HCT116 (cell line): ENCODE measurements around the gene INPP4A.

Experiments used
- CTCF ChIP-seq, 3 experiments: fragments of 200-600 bp in 1 of 3; sonication (generic) in 1 of 3; IDR thresholded peaks in 2 of 3; conservative IDR thresholded peaks in 1 of 3; 2 replicates each; pipeline ENCODE4 v1.5.1; 2012 to 2017; ENCODE audit warnings: low read depth in 2 of 3, low read length in 2 of 3, antibody characterized with exemption in 1 of 3, borderline replicate concordance in 1 of 3, control low read depth in 1 of 3, mild to moderate bottlenecking in 1 of 3, mixed read lengths in 1 of 3, mixed run types in 1 of 3, moderate library complexity in 1 of 3; ENCODE audit not compliant: insufficient read depth in 1 of 3
- EZH2 ChIP-seq: fragments of 200-600 bp; sonication (generic); IDR thresholded peaks from 2 replicates; pipeline ENCODE4 v1.6.1; 2017; ENCODE audit warnings: antibody characterized with exemption, mixed run types
- MAX ChIP-seq: IDR thresholded peaks from 2 replicates; pipeline ENCODE4 v1.6.1; 2012
- POLR2A ChIP-seq: IDR thresholded peaks from 2 replicates; pipeline ENCODE4 v1.7.0; 2011; ENCODE audit warnings: borderline replicate concordance; ENCODE audit not compliant: insufficient read depth, insufficient read length; ENCODE audit errors: extremely low read depth
- POLR2AphosphoS5 ChIP-seq: IDR thresholded peaks from 2 replicates; pipeline ENCODE4 v1.6.1; 2011; ENCODE audit warnings: mild to moderate bottlenecking, low read depth, low read length, moderate library complexity
- RAD21 ChIP-seq: IDR thresholded peaks from 2 replicates; pipeline ENCODE4 v1.6.1; 2012; ENCODE audit warnings: low read depth, mild to moderate bottlenecking
- REST ChIP-seq: IDR thresholded peaks from 2 replicates; pipeline ENCODE4 v1.6.1; 2012; ENCODE audit warnings: low read depth
- SIN3A ChIP-seq: IDR thresholded peaks from 2 replicates; pipeline ENCODE4 v1.6.1; 2012; ENCODE audit warnings: low read depth
- SP1 ChIP-seq: IDR thresholded peaks from 2 replicates; pipeline ENCODE4 v1.6.1; 2012; ENCODE audit warnings: low read depth
- YY1 ChIP-seq: IDR thresholded peaks from 2 replicates; pipeline ENCODE4 v1.6.1; 2011; ENCODE audit warnings: low read length, low read depth, moderate library complexity, mild to moderate bottlenecking; ENCODE audit not compliant: insufficient replicate concordance; ENCODE audit errors: extremely low read depth

GRCh38 chr2:98514879-98515249 lies 70.2 kb downstream of the INPP4A start:
- TF ChIP-seq SIN3A (no peak), SP1 (no peak), CTCF (IDR thresholded peaks at IDR 0.05 in 2 of 3, conservative IDR thresholded peaks at IDR 0.05 in 1 of 3; ENCODE audit: borderline replicate concordance in 1 of 3, insufficient read depth in 1 of 3, low read depth in 2 of 3, low read length in 2 of 3) (no peak), REST (no peak), POLR2AphosphoS5 (no peak), POLR2A (no peak), MAX (no peak), YY1 (no peak), RAD21 (no peak), EZH2 (no peak)
